GM21723 (cell line): ENCODE results near the gene EPHB1.

ENCODE experiments used
- ATAC-seq: cut with Tn5 transposase; IDR thresholded peaks from one replicate; pipeline ENCODE4 v1.9.1; 2021; ENCODE audit warnings: mild to moderate bottlenecking, moderate library complexity; ENCODE audit not compliant: unreplicated experiment

Gene EPHB1

GRCh38 chr3:134904776-134905646 is 110.0 kb downstream of the EPHB1 start:
- ATAC-seq, result peak; percentile 18

GRCh38 chr3:134905647-134905935 is 110.5 kb downstream of the EPHB1 start:
- ATAC-seq, result no peak

GRCh38 chr3:134908271-134908670 is 113.2 kb downstream of the EPHB1 start:
- ATAC-seq, result no peak

DNA sequence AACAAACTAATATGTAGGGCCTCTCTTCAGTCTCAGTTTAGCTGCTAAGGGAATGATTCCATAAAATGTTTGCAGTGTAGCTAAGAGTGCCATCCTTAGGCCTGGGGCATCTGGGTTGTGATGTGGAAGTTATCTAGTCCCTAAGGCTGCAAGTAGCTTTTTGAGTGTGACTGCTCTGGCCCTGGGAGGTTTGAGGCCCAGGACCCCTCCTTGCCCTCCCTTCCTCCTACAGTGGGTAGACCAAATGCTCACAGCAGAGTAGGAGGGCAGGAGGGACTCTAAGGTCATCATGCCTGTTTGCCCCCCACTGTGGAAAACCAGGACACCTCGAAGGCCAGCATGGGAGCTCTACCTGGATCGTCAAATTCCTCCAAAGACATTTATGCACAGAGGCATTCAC is 115.0 kb downstream of the EPHB1 start:
- ATAC-seq, result no peak

DNA sequence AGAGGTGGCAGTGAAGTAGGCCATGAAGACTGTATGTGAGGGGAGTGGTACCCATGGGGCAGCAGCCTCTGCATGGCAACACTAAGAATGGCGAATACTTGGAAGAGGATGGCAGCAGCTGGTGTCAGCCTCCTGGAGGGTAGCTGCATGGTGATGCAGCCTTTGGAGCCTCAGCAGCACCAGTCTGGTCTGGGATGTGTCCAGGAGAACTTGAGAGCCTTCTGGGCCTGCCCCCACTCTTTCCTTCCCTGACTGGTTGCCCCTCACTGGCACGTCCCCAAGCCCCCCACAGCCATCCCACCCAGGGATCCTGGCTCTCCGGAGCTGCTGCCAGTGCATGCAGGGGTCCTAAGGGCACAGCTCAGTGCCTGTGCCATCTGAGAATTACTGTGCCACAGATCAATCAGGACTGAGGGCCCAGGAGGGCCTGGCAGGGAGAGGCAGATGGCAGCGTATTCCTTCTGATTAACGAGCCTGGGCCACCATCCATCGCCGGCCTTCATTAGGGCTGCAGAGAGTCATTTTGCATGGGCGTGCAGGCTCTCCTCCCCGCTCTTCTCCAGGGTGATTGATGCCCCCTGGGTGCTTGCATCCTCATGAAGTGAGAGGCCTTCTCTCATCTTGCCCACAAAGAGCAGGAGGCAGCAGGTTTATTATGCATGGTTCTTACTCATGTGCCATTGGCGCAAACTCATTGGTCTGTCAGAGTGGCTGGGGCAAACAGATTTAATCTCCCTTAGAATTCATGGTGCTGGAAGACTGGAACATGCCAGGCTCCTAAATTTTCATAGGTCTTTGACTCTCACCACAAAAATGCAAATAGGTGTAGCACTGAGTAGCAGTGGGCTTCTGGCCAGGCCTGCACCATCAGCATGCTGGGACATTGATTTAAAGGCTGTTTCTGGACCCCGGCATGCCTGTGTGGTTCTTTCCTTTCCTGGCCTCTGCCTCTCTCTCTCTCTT is 116.8 kb downstream of the EPHB1 start:
- no peak for ATAC-seq

- ATAC-seq, result no peak
Observed at GRCh38 chr3:134916276-134916961, 121.4 kb downstream of the EPHB1 start.

DNA sequence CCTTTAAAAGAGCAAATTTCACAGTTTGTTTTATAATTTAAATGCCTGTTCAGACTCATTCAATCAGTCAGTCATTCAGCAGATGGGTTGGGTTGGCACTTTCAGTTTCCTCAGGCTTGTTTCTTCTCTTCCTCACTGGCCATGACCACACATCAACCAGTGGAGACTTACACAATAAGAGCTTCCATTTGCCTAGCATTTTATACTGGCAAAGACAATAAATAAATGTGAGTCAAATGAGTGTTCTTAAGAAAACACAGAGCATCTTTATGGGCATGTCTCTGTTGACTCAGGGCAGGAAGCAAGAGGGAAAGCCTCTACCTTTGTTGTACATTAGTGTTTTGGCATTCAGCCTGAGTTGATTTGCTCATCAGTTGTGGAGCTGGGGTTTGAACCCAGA is 122.6 kb downstream of the EPHB1 start:
- no peak for ATAC-seq

- ATAC-seq, result peak; percentile 99
Observed at GRCh38 chr3:134918441-134918840, 123.4 kb downstream of the EPHB1 start.

- ATAC-seq, result no peak
Observed at GRCh38 chr3:134922101-134922500, 127.0 kb downstream of the EPHB1 start.

GRCh38 chr3:134922866-134923265 is 127.8 kb downstream of the EPHB1 start:
- ATAC-seq, result no peak

DNA sequence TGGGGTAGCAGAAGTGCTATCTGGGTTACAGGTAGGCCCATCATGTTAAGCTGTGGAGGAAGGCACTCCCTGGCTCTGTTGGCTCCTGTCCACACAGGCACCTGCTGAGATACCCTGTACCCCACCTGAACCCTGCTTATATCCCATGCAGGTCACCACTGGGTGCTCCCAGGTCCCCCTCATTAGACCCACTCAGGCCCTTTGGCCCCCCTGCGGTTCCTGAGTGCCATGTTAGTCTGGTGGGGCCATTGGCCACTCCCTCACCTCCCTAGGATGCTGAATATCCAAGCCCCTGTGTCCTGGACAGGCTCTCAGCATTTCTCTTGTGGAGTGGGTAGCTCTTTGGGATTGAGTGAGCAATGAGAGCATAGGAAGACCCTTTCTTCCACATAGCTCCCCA is 128.2 kb downstream of the EPHB1 start:
- ATAC-seq, result no peak

DNA sequence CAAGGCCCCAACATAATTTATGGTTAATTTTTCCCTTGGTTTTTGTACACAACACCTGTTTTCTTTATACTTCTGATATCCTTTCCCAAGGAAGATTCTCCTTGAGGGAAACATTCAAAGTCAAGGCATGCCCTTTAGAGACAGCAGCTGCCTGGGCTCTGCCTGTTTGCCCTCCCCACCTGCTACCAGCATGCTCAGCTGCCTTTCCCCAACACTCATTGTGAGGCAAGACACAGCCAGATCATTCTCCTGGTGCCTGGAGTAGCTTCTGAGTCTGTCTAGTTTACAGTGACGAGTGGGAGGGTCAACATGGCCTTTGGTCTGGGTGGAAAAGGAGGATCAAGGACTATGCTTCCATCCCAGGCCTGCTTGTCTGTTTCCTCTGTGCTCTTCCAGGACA is 132.5 kb downstream of the EPHB1 start:
- no peak for ATAC-seq

DNA sequence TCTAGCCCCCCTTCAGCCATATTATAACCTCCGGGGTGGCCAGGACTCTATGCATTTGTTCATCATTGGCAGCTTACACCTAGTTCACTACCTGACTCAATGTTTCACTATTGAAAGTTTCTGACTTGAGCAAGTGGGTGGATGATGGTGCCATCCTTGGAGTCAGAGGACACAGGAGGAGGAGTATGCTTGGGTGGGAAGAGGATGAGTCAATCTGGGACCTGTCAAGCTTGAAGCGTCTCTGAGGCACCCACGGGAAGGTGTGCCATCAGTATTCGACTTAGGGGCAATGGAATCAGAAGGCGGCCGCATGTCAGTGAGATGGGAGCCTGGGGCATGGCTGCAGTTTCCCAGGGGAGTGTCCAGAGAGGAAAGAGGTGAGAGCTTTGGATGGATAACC is 133.3 kb downstream of the EPHB1 start:
- ATAC-seq, result no peak

GRCh38 chr3:134928819-134929218 is 133.8 kb downstream of the EPHB1 start:
- no peak for ATAC-seq

- peak; percentile 68 for ATAC-seq
Observed at GRCh38 chr3:134929976-134930375, 134.9 kb downstream of the EPHB1 start.

GRCh38 chr3:134931045-134931785 is 136.2 kb downstream of the EPHB1 start:
- no peak for ATAC-seq

DNA sequence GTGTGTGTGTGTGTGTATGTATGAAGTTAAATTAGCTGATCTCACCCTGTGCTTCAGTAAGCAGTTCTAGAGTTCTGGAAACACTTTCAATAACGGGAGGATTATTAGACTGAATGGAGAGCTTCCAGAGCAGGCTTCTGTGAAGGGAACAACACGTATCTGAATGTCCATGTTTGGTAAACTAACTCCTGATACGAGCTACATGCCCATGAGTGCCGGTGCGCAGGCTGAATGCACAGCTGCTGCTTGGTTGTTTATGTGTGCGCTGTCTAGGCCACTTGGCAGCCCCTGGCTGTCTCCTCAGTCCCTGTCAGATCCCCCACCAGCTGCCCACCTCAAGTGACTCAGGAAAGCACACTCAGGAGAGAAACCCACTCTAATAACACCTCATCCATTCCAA is 137.0 kb downstream of the EPHB1 start:
- no peak for ATAC-seq

- ATAC-seq, result no peak
Observed at GRCh38 chr3:134933997-134934396, 138.9 kb downstream of the EPHB1 start.

GRCh38 chr3:134934933-134935332 is 139.9 kb downstream of the EPHB1 start:
- no peak for ATAC-seq

DNA sequence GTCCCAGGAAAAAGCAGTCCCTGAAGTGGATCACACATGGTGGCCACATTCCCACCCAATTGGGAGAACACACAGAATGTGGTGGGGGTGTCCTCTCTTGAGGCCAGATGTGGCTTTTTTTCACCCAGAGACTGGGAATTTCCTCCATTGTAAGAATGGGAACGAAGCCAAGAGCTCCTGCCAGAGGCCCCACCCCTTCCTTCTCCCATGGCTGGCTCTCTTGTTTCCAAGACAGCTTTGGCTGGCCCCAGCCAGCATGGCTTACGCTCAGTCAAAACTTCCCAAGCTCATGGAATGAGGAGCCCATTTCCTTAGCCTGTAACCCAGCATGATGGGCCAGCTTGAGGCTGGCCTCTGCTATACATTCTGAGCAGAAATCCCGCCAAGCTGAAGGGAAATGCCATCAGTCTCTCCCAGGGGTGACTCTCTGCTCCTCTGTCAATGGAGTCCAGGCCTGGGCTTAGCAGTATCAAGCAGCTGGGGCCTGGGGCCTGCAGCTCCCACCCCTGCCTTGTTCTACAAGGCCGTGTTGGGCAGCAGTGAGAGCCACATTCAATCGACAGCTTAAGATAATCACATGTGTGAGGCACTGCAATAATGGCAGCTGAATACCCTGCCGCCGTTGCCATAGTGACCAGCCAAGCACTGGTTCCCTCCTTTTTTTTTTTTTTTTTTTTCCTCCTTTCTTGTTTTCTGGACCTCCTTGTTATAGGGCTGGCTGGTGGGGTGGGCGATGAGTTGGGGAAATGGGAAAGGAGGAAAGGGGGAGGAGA is 142.4 kb downstream of the EPHB1 start:
- ATAC-seq, result no peak
